HG03558 (cell line): ENCODE measurements around the gene BIN1.

ENCODE experiments used
- ATAC-seq: cut with Tn5 transposase; IDR thresholded peaks from one replicate; pipeline ENCODE4 v1.9.1; 2021; ENCODE audit warnings: moderate number of reproducible peaks; ENCODE audit not compliant: unreplicated experiment; ENCODE audit errors: extremely low read depth

Gene BIN1

DNA sequence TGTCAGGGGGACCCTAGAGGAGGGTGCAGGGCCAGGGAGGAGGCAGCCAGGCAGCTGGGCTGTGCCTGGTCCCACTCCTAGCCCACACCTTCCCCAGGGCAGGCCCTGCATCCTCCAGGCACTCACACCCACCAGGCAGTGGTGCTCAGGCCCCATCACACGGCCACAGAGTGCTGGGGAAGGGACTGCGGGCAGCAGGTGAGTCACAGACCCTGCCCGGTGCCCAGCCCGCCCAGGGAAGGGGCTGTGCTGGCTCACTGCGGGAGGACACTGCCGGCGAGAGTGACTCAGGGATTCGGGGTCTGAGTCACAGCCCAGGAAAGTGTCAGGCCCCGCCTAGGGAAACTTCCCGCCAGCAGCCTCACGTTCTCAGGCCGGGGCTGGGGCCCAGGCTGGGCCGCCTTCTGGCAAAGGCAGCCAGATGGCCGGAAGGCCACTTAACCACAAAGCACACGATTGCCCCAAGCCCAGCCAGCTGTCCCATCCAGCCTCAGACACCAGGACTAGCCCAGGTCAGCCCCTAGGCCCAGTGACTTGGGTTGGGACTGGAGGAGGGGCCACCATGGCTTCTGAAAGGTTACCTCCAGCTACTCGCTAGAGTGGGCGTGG, 42.2 kb downstream of the BIN1 start:
- peak; percentile 83 for ATAC-seq

DNA sequence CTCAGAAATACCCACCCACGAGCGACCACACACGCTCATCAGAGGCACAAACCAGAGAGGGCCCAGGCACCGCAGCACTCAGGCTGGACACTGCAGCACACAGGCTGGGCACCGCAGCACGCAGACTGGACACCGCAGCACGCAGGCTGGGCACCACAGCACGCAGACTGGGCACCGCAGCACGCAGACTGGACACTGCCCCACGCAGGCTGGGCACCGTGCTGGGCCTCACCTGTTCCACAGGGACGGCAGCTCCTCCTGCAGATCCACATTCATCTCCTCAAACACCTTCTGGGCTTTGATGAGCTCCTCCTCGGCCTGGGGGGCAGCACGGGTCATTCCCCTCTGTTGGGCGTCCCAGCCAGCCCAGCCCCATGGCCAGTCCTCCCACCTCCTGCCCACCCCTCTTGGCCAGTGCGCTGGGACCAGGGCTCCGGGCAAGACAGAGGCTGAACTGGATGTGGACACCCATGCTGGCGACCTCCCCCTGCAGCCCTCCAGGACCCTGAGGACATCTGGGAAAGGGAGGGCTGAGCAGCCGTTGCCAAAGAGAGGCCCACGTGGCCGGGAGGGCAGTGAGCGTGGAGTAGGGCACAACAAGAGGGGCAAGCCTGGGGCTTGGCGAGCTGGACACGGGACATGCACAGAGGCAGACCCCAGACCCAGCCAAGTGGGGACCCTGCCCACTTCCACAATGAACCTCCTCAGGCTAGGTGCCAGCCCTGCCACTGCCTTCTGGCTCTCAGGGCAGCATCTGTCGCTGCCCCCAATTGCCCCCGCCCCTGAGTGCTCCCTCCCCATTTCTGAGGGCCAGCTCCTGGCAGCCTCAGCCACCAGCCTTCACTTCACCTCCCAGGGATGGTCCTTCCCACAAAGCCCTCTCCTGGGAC, 43.0 kb downstream of the BIN1 start:
- no peak for ATAC-seq

DNA sequence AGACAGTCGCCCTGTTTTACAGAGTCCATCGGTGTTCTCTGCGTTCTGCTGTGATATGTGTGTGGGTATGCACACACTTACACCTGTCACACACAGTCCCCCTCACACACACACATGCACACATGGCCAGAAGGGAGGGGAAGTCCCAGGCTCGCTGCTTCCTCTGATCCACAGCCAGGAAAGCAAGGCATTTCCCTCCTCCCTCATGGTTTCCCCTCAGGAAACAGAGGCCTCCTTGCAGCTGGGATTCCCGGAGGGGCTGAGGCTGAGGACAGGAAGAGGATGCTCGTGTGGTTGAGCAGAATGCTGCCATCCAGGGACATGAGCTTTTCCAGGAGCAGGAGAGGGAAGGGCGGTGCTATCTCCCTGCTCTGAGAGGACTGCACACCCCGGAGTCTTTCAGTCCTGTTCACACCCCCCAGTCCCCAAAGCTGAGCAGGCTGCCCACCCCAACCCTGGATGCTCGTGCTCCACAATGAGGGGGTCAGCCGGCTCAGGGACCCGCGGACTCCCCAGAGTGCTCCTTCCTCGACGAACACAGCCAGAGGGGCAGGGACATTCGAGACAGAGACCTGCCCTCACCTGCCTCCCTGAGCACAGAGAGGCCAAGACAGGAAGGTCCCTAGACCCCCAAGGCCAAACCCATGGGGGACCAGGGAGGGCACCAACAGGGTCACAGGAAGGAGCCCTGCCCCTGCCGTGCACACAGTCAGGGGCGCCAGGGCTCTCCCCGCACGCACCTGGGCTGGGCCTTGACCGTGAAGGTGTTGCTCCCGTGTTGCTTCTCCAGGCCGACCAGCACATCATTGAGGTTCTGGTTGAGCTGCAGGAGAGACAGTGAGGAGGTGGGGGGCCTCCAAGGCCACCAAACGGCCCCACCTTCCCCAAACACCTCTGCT, 45.3 kb downstream of the BIN1 start:
- no peak for ATAC-seq

GRCh38 chr2:127060264-127060945, 46.5 kb downstream of the BIN1 start:
- no peak for ATAC-seq

GRCh38 chr2:127059559-127059958, 47.4 kb downstream of the BIN1 start:
- ATAC-seq: no peak

GRCh38 chr2:127058954-127059252, 48.1 kb downstream of the BIN1 start:
- no peak for ATAC-seq

DNA sequence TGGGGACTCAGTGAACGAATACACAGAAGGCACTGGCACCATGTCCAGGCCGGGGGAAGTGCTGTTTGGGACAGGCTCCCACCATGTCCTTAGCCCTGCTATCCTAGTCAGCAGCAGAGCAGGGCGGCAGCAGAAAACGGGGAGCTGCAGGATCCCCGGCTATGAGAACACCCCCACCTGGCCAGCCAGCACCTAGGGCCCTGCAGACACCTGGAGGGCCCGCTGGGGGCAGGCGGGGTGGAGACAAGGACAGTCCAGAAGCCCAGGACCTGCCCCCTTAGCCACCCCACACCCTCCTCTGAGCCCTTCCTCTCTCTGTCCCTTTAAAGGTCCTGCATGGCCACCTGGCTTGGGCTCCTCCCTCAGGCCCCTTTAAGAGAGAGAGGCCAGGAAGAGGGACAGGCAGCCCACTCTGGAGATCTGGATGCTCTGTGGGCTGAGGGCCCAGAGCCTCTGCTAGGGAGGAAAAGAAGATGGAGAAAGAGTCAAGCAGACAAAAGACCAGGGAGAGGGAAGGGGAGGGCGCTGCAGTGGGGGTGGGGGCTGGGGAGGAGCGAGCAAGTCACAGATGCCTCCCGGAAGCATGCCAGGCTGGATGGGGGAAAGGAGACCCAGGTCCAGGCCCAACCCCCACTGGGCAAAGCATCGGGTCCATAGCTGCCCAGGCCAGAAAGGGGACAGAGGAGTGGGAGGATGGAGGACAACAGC, 48.6 kb downstream of the BIN1 start:
- ATAC-seq: no peak

- ATAC-seq: no peak
These were observed 49.3 kb downstream of the BIN1 start for GRCh38 chr2:127057371-127058245.

DNA sequence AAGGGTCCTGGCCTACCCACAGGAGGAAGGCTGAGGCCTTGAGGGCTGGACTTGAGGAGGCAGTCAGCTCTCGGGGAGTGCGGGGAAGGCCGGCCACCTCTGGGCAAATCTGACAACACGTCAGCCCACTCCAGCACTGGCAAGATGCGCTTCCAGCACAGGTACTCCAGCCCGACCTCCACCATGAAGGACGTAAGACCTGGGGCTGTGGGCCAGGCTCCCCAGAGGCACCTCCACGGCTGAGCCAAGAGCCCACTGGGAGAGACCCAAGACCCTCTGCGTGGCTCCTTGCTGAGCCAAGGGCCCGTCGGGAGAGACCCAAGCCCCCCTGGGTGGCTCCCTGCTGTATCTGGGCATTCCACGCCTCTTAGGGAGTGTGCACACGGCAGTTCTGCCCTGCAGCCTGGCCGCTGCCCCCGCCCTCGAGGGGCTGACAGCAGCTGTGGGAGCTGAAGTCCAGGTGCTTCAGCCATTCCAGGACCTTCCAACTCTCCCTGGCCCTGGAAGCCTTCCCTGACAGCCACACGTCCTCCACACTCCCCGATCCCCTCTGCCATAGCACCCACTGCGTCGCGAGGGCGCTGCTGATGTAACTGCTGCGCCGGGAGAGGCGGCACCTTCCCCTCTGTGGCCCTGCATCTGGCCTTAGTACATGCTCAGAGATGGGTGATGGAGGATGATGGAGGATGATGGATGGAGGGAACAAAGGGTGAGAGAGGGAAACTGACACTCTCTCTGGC, 50.2 kb downstream of the BIN1 start:
- no peak for ATAC-seq

DNA sequence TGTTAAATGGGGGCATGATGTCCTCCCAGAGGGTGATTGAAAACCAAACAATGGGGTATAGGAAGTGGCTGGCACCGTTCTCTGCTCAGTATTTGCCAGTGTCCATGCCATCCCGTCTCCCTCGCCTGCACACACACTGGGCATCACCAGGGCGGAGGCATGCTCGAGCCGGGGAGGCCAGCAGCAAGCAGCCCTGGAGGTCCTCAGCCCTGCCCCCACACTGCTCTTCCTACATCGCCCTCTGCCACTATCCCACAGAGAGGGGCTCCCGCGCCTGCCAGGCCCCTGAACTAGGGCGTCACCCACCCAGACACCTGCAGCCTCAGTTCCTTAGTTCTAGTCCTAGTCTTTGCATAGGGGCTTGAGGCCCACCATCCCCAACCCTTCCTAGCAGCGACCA, 50.9 kb downstream of the BIN1 start:
- ATAC-seq: no peak

DNA sequence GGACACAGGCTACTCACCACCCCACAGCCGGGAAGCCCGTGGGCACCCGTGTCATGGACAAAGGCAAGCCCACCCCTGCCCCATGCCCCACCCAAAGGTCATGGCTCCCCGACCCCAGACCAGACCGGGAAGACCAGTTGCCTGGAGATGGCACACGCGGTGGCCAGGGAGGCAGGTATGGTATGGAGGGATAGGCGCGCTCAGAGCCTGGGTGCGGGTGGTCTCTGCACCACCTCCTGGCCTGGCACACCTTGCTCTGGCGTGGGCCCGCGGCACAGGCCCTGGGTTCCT, 51.2 kb downstream of the BIN1 start:
- no peak for ATAC-seq

DNA sequence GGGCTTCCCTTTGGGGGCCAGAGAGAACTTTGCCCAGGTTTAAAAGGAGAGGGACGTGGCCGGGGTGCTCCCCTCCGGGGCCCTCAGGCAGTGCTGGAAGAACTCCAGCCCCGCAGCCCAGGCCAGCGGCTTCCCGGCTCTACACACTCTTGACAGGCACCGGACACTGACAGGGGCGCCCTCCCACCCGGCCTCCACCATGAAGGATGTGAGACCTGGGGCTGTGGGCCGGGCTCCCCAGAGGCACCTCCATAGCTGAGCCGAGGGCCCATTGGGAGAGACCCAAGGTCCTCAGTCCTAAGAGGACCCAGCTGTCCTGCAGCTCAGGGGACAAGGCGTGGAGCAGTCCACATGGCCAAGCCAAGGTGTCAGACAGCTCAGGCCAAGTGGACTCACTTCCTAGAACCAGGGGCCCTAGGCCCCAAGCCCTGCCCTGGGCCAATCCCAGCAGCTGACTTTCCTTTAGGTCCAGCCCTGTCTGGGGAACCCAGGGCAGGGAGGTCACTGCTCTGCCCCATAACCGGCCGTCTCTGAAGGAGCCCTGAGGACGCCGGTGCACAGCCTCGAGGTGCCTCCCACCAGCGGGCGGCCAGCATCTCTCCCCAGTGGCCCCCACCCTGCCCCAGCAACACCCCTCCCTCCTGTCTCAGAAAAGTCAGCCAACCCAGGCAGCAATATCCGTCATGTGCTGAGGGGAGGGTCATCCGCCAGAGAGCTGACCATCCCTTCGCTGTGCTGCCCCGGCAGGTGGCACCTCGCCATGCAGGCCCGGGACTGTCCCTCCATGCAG, 51.8 kb downstream of the BIN1 start:
- no peak for ATAC-seq

GRCh38 chr2:127054604-127054930, 52.4 kb downstream of the BIN1 start:
- ATAC-seq: no peak

DNA sequence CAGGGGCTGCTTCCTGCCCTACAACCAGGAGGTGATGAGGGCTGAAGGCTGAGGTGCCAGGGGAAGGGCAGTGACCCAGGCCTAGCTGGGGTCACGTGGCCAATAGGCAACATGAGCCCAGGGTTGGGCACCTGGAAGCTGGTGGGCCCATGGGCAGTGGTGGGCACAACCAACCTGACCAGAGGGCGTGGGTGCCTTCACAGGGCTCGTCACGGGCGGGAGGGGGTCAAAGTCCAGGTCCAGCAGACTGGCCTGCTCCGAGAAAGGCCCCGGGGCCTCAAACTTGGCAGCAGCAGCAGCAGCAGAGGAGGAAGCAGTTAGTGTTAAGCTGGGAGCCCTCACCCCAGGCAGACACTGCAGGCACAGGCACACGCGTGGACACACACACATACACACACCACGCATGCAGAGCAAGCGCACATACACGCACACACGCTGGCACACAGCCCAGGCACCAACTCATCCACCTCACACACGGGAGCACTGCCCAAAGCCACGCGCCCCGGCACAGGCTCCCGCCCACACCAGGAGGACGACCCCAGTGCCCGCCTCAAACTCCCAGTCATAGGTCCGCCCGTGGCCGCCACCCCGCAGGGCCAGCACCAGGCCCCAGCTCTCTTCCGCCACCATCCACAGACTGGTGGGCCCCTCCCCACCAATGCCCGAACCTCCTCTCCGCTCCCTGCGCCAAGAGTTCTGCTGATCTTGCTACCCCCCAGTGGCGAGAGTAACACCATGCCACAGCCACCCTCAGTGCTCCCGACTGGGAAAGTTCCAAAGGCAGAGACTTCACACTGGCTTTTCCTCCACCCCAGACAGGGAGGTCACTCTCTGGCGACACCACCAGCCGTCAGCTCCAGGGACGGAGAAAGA, 53.0 kb downstream of the BIN1 start:
- ATAC-seq: no peak

DNA sequence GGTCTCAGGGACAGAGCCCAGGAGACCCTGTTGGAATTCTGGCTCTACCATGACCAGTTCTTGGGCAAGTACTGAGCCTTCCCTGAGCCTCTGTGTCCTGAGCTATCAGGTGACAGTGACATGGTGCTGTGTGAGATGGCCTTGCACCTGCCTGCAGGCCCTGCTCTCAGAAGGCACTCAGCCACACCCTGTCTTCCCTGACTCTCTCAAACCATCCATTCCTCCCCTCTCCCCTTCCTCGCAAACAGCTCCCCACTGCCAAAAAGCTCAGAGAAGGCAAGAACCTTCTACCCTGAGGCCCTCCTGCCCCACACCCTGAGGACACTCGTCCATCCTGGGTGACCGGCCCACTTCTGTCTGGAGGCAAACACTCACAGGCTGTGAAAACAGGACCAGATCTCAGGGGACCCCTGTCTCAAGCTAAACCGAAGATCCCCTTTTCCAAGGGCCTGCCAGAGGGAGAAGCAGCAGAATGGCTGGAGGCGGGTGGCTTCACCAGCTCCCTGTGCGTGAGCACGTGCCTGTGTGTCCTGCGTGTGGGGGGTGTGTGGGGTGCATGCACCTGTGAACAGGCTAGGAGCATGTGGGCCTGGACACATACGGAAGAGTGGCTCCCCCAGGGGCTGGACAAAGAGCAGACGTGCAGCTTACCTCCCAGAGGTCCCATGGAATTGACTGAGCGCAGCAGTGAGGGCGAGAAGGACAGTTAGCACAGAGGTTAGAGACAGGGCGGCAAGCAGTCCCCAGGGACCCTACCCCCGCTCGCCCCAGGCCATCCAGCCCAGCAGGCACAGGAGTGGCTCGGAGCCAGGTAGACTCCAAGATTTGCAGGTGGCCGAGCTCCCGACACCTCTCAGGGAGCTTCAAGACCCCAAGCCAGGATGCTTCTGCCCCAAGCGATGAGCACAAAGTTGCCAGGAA, 53.9 kb downstream of the BIN1 start:
- no peak for ATAC-seq
